CD14-positive monocyte (primary cell): ENCODE data around the gene ARHGEF3. TPM values are rescaled to one million over a fixed set of nuclear protein-coding genes. Genes with fewer than 3 reads are reported as not detected.

Source experiments
- DNase-seq, 3 donors: peaks; one replicate each; pipeline ENCODE4 v3.0.0-alpha.2; 2011 to 2022
- H2AFZ ChIP-seq: 2 replicates; pipeline ENCODE4 v1.6.0; 2012; ENCODE audit warnings: mild to moderate bottlenecking, low read depth, low read length, inconsistent platforms; ENCODE audit not compliant: insufficient read depth, poor library complexity, severe bottlenecking
- H3K27ac ChIP-seq, 2 donors: 1 replicate in 1 of 2; 2 replicates in 1 of 2; pipeline ENCODE4 v1.5.1; 2012 to 2013; ENCODE audit warnings: low read length in 2 of 2, control low read depth in 1 of 2, inconsistent platforms in 1 of 2, low read depth in 1 of 2, mild to moderate bottlenecking in 1 of 2
- H3K27me3 ChIP-seq, 2 donors: one replicate each; pipeline versions ENCODE4 v1.6.0 to v1.6.1; 2011 to 2013; ENCODE audit warnings: low read length in 2 of 2; ENCODE audit not compliant: control insufficient read depth in 2 of 2, insufficient read depth in 2 of 2
- H3K36me3 ChIP-seq, 2 donors: replicated peaks in 1 of 2; 1 replicate in 1 of 2; 2 replicates in 1 of 2; pipeline versions ENCODE4 v1.5.1 to v1.6.1; 2012 to 2013; ENCODE audit warnings: low read length in 2 of 2, control low read depth in 1 of 2, inconsistent platforms in 1 of 2, mild to moderate bottlenecking in 1 of 2; ENCODE audit not compliant: insufficient read depth in 2 of 2, control insufficient read depth in 1 of 2
- H3K4me1 ChIP-seq, 2 donors: 1 replicate in 1 of 2; 2 replicates in 1 of 2; pipeline versions ENCODE4 v1.5.1 to v1.6.1; 2012 to 2013; ENCODE audit warnings: low read length in 2 of 2, control low read depth in 1 of 2, inconsistent platforms in 1 of 2, mild to moderate bottlenecking in 1 of 2, moderate library complexity in 1 of 2; ENCODE audit not compliant: insufficient read depth in 2 of 2, control insufficient read depth in 1 of 2
- H3K4me2 ChIP-seq: replicated peaks from 2 replicates; pipeline ENCODE3; 2012; ENCODE audit warnings: low read length, moderate library complexity, mild to moderate bottlenecking; ENCODE audit not compliant: poor library complexity, severe bottlenecking; ENCODE audit errors: extremely low read depth
- H3K4me3 ChIP-seq, 3 experiments: fragments of 200-600 bp in 1 of 3; sonication (generic) in 1 of 3; replicated peaks in 1 of 3; 1 replicate in 2 of 3; 2 replicates in 1 of 3; pipeline ENCODE4 v1.5.1; 2011 to 2013; ENCODE audit warnings: low read length in 3 of 3, mild to moderate bottlenecking in 3 of 3, control low read depth in 2 of 3, low read depth in 2 of 3, inconsistent platforms in 1 of 3, moderate library complexity in 1 of 3
- H3K79me2 ChIP-seq: 2 replicates; pipeline ENCODE4 v1.6.0; 2012; ENCODE audit warnings: mild to moderate bottlenecking, control low read depth, inconsistent platforms, low read length, moderate library complexity; ENCODE audit not compliant: insufficient read depth
- H3K9ac ChIP-seq: 2 replicates; pipeline ENCODE4 v1.6.0; 2017; ENCODE audit warnings: low read length, mild to moderate bottlenecking; ENCODE audit not compliant: insufficient read depth, poor library complexity, severe bottlenecking
- H3K9me3 ChIP-seq, 2 donors: replicated peaks in 1 of 2; 1 replicate in 1 of 2; 2 replicates in 1 of 2; pipeline versions ENCODE4 v1.5.1 to v1.6.1; 2012 to 2013; ENCODE audit warnings: low read length in 2 of 2, control low read depth in 1 of 2; ENCODE audit not compliant: control insufficient read depth in 1 of 2, insufficient read depth in 1 of 2
- H4K20me1 ChIP-seq: 2 replicates; pipeline ENCODE4 v1.6.0; 2012; ENCODE audit warnings: mild to moderate bottlenecking, low read length, control low read depth, moderate library complexity; ENCODE audit not compliant: insufficient read depth
- H3K27ac Mint-ChIP-seq, 7 donors: one replicate each; pipeline ENCODE4 v1.8.0; 2020; ENCODE audit warnings: mild to moderate bottlenecking in 7 of 7, mixed read lengths in 7 of 7, moderate library complexity in 6 of 7, inconsistent platforms in 2 of 7
- H3K27me3 Mint-ChIP-seq, 3 donors: one replicate each; pipeline ENCODE4 v1.8.0; 2021 to 2022; ENCODE audit warnings: low read depth in 3 of 3, mild to moderate bottlenecking in 3 of 3, mixed read lengths in 3 of 3, moderate library complexity in 3 of 3, inconsistent platforms in 1 of 3
- H3K36me3 Mint-ChIP-seq, 2 donors: one replicate each; pipeline ENCODE4 v1.8.0; 2020; ENCODE audit warnings: mixed read lengths in 2 of 2, inconsistent platforms in 1 of 2, mild to moderate bottlenecking in 1 of 2
- H3K4me1 Mint-ChIP-seq: one replicate; pipeline ENCODE4 v1.8.0; 2020; ENCODE audit warnings: mild to moderate bottlenecking, mixed read lengths
- H3K4me3 Mint-ChIP-seq, 2 donors: one replicate each; pipeline ENCODE4 v1.8.0; 2020; ENCODE audit warnings: mild to moderate bottlenecking in 2 of 2, mixed read lengths in 2 of 2, moderate library complexity in 1 of 2
- H3K9me3 Mint-ChIP-seq, 7 donors: one replicate each; pipeline ENCODE4 v1.8.0; 2020 to 2022; ENCODE audit warnings: mixed read lengths in 7 of 7, mild to moderate bottlenecking in 6 of 7, moderate library complexity in 6 of 7, inconsistent platforms in 2 of 7
- WGBS: methylation state at CpG from one replicate; pipeline ENCODE4 v1.1.5; 2013; ENCODE audit warnings: missing lambda C conversion rate; ENCODE audit not compliant: insufficient coverage; 5-methylcytosine and 5-hydroxymethylcytosine counted together
- intact Hi-C, 2 donors: fragments of 100-400 bp; cut with micrococcal nuclease; formaldehyde crosslinking; loops; one replicate each; pipeline versions ENCODE4 v1.15.0 to v1.15.1; 2023
- polyA plus RNA-seq, 3 donors: library from polyadenylated mRNA; depleted of rRNA in 1 of 3; unstranded in 2 of 3; stranded (reverse) in 1 of 3; fragments of 300-500 nt in 2 of 3; fragments of >200 nt in 1 of 3; fragmentation: Illumina TruSeq in 2 of 3; gene quantifications; 1 replicate in 2 of 3; 2 replicates in 1 of 3; pipeline ENCODE4 v1.2.3, GENCODE V29; 2012 to 2021
- TF ChIP-seq, protein P1 (sequence below): fragments of 200-600 bp; IDR thresholded peaks from one replicate; pipeline ENCODE4 v1.8.0; 2022; ENCODE audit warnings: antibody characterized with exemption, mild to moderate bottlenecking

Gene ARHGEF3
- polyA plus RNA-seq, 3 donors = 22.6 to 29.5 (median 26.5) TPM

- TF ChIP-seq, protein P1, sequence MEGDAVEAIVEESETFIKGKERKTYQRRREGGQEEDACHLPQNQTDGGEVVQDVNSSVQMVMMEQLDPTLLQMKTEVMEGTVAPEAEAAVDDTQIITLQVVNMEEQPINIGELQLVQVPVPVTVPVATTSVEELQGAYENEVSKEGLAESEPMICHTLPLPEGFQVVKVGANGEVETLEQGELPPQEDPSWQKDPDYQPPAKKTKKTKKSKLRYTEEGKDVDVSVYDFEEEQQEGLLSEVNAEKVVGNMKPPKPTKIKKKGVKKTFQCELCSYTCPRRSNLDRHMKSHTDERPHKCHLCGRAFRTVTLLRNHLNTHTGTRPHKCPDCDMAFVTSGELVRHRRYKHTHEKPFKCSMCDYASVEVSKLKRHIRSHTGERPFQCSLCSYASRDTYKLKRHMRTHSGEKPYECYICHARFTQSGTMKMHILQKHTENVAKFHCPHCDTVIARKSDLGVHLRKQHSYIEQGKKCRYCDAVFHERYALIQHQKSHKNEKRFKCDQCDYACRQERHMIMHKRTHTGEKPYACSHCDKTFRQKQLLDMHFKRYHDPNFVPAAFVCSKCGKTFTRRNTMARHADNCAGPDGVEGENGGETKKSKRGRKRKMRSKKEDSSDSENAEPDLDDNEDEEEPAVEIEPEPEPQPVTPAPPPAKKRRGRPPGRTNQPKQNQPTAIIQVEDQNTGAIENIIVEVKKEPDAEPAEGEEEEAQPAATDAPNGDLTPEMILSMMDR = no peak
- H3K36me3 ChIP-seq = peaks cover 59 to 91% of the 10 kb centered on the region in 2 donors
- H3K79me2 ChIP-seq = no peaks in the 10 kb centered on the region
- DNase-seq = no peak
- no peaks in the 10 kb centered on the region for H3K27me3 ChIP-seq
- H3K27me3 Mint-ChIP-seq = peaks cover 0 to 3% (median 0%) of the 10 kb centered on the region in 3 donors
- H3K9me3 Mint-ChIP-seq = peaks cover 0 to 2% (median 0%) of the 10 kb centered on the region in 7 donors
- H3K4me3 ChIP-seq = no peak overlapping the region
- no peak overlapping the region for H2AFZ ChIP-seq
- H3K9me3 ChIP-seq = no peaks in the 10 kb centered on the region
- H3K4me1 Mint-ChIP-seq = peaks cover 23% of the 10 kb centered on the region
- no peak overlapping the region for H3K4me2 ChIP-seq
- no peak overlapping the region for H3K9ac ChIP-seq
- H3K27ac Mint-ChIP-seq = peak overlapping the region in 1 of 7 donors; percentile 69
- peaks cover 83 to 86% of the 10 kb centered on the region in 2 donors for H3K36me3 Mint-ChIP-seq
- intact Hi-C loops = no loop called here
- no peak overlapping the region for H3K4me3 Mint-ChIP-seq
- 100% methylated on average over 1 of the region's 2 CpGs for WGBS
- peaks cover 3 to 18% of the 10 kb centered on the region in 2 donors for H3K4me1 ChIP-seq
- no peak overlapping the region for H3K27ac ChIP-seq
- peaks cover 46% of the 10 kb centered on the region for H4K20me1 ChIP-seq
Measured at GRCh38 chr3:56747150-56747549, 54.6 kb downstream of the ARHGEF3 start.

DNA sequence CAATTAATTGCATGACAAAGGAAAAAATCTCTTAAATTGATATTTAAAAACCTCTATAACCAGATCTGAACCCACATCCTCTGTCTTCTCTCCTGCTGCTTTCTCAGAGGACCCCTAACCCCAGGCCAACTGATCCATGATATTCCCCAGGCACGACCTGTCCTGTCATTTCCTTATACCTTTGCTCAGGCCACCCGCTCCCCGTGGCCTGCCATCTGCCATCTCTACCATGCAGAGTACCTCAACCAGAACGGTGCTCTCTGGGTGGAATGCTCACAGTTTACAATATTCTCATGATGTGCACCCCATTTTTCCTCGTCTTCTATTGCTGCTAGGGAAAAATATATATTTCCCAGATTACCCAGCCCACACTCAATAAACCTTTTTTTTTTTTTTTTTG, 57.7 kb downstream of the ARHGEF3 start:
- intact Hi-C loops = no loop called here
- no peak overlapping the region for H3K27ac Mint-ChIP-seq
- H3K9me3 ChIP-seq = no peaks in the 10 kb centered on the region
- H3K4me1 Mint-ChIP-seq = peaks cover 12% of the 10 kb centered on the region
- no peak overlapping the region for H3K9ac ChIP-seq
- H3K27ac ChIP-seq = no peak overlapping the region
- peaks cover 0 to 2% (median 0%) of the 10 kb centered on the region in 7 donors for H3K9me3 Mint-ChIP-seq
- peaks cover 0 to 5% of the 10 kb centered on the region in 2 donors for H3K4me1 ChIP-seq
- no peak for DNase-seq
- H3K36me3 Mint-ChIP-seq = peaks cover 72 to 78% of the 10 kb centered on the region in 2 donors
- no peaks in the 10 kb centered on the region for H3K27me3 ChIP-seq
- no peak overlapping the region for H3K4me2 ChIP-seq
- 95% methylated on average over 4 of the region's 5 CpGs for WGBS
- H3K4me3 Mint-ChIP-seq = no peak overlapping the region
- no peak overlapping the region for H2AFZ ChIP-seq
- no peaks in the 10 kb centered on the region for H3K79me2 ChIP-seq
- peaks cover 58% of the 10 kb centered on the region for H4K20me1 ChIP-seq
- TF ChIP-seq, protein P1 = no peak
- H3K36me3 ChIP-seq = peaks cover 53 to 94% of the 10 kb centered on the region in 2 donors
- H3K27me3 Mint-ChIP-seq = peaks cover 0 to 3% (median 0%) of the 10 kb centered on the region in 3 donors
- H3K4me3 ChIP-seq = no peak overlapping the region
